Tibial artery (tissue), 4 donors: ENCODE measurements around the gene LRP1B.

Source experiments
- DNase-seq, 2 donors: peaks; one replicate each; pipeline ENCODE4 v3.0.0-alpha.2; 2019
- H3K27ac ChIP-seq, 2 donors: fragments of 200-600 bp; sonication (generic) in 1 of 2; 1 replicate in 1 of 2; 2 replicates in 1 of 2; pipeline ENCODE4 v1.5.1; 2018 to 2019; ENCODE audit warnings: mild to moderate bottlenecking in 1 of 2
- H3K27me3 ChIP-seq, 2 donors: fragments of 200-600 bp; sonication (generic) in 1 of 2; one replicate each; pipeline versions ENCODE4 v1.5.1 to v1.6.0; 2016 to 2019
- H3K36me3 ChIP-seq, 3 donors: fragments of 200-600 bp; sonication (generic) in 2 of 3; one replicate each; pipeline ENCODE4 v1.5.1; 2016 to 2019; ENCODE audit warnings: mild to moderate bottlenecking in 2 of 3
- H3K4me1 ChIP-seq, 4 donors: fragments of 200-600 bp; sonication (generic) in 2 of 4; 1 replicate in 3 of 4; 2 replicates in 1 of 4; pipeline ENCODE4 v1.5.1; 2016 to 2019
- H3K4me3 ChIP-seq, 2 donors: fragments of 200-600 bp; sonication (generic) in 1 of 2; 1 replicate in 1 of 2; 2 replicates in 1 of 2; pipeline ENCODE4 v1.5.1; 2018 to 2019; ENCODE audit warnings: mild to moderate bottlenecking in 2 of 2
- H3K9me3 ChIP-seq, 3 donors: fragments of 200-600 bp; sonication (generic) in 1 of 3; one replicate each; pipeline ENCODE4 v1.5.1; 2016 to 2019
- intact Hi-C: fragments of 100-400 bp; cut with DNase I; formaldehyde crosslinking; loops from one replicate; pipeline ENCODE4 v1.15.0; 2023; ENCODE audit warnings: low total_unique reads
- TF ChIP-seq, protein P1 (sequence below), 2 experiments: fragments of 200-600 bp in 1 of 2; fragments of 450-650 bp in 1 of 2; IDR thresholded peaks; one replicate each; pipeline ENCODE4 v1.5.1; 2017 to 2019; ENCODE audit warnings: antibody characterized with exemption in 2 of 2, mild to moderate bottlenecking in 1 of 2, moderate library complexity in 1 of 2

Gene LRP1B

DNA sequence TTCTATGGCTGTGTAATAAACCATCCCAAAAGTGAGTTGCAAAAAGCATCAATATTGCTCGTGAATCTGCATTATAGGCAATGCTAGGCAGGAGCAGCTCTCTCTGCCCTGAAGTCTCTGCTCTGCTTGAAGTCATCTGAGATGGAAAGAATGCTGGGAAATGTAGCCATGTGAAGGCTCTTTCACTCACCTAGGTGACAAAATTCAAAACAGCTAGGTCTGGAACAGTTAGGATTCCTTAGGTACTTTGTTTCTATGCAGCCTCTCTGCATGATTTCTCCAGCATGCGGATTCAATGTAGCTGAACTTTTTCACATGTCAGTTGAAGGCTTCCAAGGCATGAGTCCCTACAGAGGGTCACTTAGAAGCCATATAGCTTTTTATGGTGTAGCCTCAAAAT lies 1383.7 kb downstream of the LRP1B start:
- no peak overlapping the region for H3K4me3 ChIP-seq
- no peaks in the 10 kb centered on the region for H3K27me3 ChIP-seq
- H3K9me3 ChIP-seq: no peaks in the 10 kb centered on the region
- intact Hi-C loops: no loop called here
- no peaks in the 10 kb centered on the region for H3K4me1 ChIP-seq
- TF ChIP-seq, protein P1, sequence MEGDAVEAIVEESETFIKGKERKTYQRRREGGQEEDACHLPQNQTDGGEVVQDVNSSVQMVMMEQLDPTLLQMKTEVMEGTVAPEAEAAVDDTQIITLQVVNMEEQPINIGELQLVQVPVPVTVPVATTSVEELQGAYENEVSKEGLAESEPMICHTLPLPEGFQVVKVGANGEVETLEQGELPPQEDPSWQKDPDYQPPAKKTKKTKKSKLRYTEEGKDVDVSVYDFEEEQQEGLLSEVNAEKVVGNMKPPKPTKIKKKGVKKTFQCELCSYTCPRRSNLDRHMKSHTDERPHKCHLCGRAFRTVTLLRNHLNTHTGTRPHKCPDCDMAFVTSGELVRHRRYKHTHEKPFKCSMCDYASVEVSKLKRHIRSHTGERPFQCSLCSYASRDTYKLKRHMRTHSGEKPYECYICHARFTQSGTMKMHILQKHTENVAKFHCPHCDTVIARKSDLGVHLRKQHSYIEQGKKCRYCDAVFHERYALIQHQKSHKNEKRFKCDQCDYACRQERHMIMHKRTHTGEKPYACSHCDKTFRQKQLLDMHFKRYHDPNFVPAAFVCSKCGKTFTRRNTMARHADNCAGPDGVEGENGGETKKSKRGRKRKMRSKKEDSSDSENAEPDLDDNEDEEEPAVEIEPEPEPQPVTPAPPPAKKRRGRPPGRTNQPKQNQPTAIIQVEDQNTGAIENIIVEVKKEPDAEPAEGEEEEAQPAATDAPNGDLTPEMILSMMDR (IDR thresholded peaks at IDR 0.05): no peak
- H3K27ac ChIP-seq: no peak overlapping the region
- DNase-seq: no peak
- no peaks in the 10 kb centered on the region for H3K36me3 ChIP-seq

DNA sequence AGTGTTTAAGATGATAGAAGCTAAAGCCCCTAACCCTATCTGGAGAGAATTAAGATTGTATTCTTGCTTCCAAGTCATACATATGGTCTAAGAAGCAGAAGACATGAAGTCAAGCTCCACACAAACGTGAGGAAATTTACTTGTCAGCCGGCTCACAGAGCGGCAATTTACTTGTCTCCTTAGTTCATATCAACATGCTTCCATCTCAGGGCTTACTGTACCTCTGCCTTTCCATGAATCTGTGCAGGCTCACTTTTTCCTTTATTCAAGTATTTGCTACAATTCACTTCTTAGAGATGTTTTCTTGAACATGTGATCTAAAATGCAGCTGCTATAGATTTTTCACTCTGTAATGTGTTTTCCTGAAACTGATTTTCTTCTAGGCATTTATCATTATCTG lies 1386.4 kb downstream of the LRP1B start:
- DNase-seq: no peak
- Histone ChIP-seq H3K27me3 (no peaks in the 10 kb centered on the region), H3K9me3 (no peaks in the 10 kb centered on the region), H3K27ac (no peak overlapping the region), H3K36me3 (no peaks in the 10 kb centered on the region), H3K4me1 (no peaks in the 10 kb centered on the region), H3K4me3 (no peak overlapping the region)
- TF ChIP-seq, protein P1 (IDR thresholded peaks at IDR 0.05): no peak
- intact Hi-C loops: no loop called here

DNA sequence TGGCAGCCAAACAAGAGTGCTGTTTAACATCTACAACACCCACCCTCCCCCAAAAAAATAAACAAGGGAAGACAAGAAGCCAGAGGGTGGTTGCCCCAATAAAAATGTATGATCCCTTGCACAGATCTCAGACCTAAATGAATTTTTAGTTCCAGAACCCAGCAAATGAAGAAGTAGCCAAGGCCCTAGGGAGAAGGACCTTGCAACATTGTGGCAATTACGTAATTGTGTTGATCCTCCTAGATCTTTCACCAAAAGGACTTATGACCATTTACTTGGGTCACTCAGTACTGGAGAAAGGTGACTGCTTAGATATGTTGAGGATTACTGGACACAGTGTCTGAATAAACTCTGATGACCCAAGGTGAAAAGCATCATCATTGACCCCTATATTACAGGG lies 1393.8 kb downstream of the LRP1B start:
- intact Hi-C loops: no loop called here
- H3K4me1 ChIP-seq: no peaks in the 10 kb centered on the region
- H3K4me3 ChIP-seq: no peak overlapping the region
- TF ChIP-seq, protein P1 (IDR thresholded peaks at IDR 0.05): no peak
- no peaks in the 10 kb centered on the region for H3K27me3 ChIP-seq
- H3K9me3 ChIP-seq: no peaks in the 10 kb centered on the region
- H3K36me3 ChIP-seq: no peaks in the 10 kb centered on the region
- no peak overlapping the region for H3K27ac ChIP-seq
- DNase-seq: no peak

DNA sequence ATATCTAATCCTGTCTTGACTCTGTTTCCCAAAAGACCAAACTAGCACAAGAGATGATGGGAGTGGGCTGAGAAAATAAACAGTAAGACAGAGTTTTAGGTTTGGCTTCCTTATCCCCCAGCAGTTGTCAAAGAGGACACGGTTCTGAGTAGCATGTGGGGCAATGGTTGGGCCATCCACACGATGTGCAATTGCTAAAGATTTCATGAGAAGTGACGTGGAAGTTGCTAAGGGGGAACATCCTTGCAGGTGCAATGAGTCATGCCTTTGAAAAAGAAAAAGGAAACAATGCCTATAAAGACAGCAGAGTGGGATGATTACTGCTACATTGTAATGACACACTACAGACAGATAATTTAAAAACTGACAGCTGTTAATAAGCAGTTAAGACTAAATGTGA lies 1395.8 kb downstream of the LRP1B start:
- H3K9me3 ChIP-seq: no peaks in the 10 kb centered on the region
- intact Hi-C loops: no loop called here
- no peak for DNase-seq
- H3K27me3 ChIP-seq: no peaks in the 10 kb centered on the region
- no peaks in the 10 kb centered on the region for H3K36me3 ChIP-seq
- no peak overlapping the region for H3K4me3 ChIP-seq
- TF ChIP-seq, protein P1 (IDR thresholded peaks at IDR 0.05): no peak
- H3K4me1 ChIP-seq: no peaks in the 10 kb centered on the region
- H3K27ac ChIP-seq: no peak overlapping the region

DNA sequence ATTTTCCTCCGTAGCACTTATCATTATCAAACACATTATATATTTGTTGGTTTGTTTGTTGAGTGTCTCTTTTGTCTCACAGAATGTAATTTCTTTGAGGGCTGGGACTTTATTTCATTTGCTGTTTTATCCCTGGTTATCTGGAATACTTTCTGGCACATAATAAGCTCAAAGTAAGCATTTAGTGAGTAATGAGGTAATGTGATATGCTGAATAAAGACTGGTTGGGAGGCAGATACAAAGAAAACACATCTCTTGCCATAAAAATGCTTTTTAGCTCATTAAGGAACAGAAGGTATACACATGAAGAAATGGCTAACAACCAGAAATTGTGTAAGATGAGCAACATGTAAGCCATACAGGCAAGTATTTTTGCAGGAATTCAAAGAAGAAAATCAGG lies 1411.8 kb downstream of the LRP1B start:
- H3K4me1 ChIP-seq: no peaks in the 10 kb centered on the region
- H3K27ac ChIP-seq: no peak overlapping the region
- H3K27me3 ChIP-seq: no peaks in the 10 kb centered on the region
- no peak for DNase-seq
- H3K36me3 ChIP-seq: no peaks in the 10 kb centered on the region
- TF ChIP-seq, protein P1 (IDR thresholded peaks at IDR 0.05): no peak
- no peak overlapping the region for H3K4me3 ChIP-seq
- H3K9me3 ChIP-seq: no peaks in the 10 kb centered on the region
- intact Hi-C loops: no loop called here

DNA sequence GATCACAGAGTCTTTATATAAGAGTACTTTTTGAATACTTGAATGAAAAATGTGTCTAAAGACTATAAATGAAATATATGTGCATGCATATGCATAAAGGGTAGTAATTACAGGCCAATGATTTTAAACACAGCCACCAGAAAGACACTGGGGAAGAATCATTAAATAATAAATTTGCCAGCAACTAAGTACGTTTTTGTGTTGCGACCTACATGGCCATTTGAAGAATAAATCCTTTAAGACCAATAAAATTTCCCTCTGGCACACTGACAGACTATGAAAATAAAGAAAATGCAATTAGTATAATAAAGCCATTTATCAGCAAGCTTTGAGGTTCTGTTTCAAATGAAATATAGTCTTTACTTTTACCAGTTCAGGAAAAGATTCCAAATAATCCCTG lies 1413.3 kb downstream of the LRP1B start:
- Histone ChIP-seq H3K4me1 (no peaks in the 10 kb centered on the region), H3K9me3 (no peaks in the 10 kb centered on the region), H3K36me3 (no peaks in the 10 kb centered on the region), H3K27me3 (no peaks in the 10 kb centered on the region), H3K27ac (no peak overlapping the region), H3K4me3 (no peak overlapping the region)
- intact Hi-C loops: no loop called here
- TF ChIP-seq, protein P1 (IDR thresholded peaks at IDR 0.05): no peak
- DNase-seq: no peak
